ENCODE results near the gene DCAF11.

Gene DCAF11

DNA sequence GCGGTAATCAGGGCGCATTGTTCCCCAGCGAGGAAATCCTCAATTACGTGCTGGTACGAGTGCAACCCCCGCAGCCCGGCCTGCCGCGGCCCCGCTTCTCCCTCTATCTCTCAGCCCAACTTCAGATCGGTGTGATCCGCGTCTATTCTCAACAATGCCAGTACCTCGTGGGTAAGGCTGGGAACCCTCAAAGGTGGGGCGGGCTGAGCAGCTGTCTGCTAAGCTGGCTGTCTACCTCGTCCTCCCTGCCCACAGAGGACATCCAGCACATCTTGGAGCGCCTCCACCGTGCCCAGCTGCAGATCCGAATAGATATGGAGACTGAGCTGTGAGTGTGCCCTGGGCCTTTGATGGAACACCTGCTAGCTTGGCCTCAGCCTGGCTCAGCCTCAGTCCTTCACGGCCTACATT lies 58.3 kb downstream of the DCAF11 start:
- H3K4me3 ChIP-seq (ENCODE audit: low read depth, low read length) = no peak overlapping the region
- DNase-seq (ENCODE audit: low read depth) = no peak

All from skeletal muscle cell (primary cell).